ENCODE results near the gene PHLPP2.

PHLPP2 gene

GRCh38 chr16:71727551-71728324, 3.2 kb upstream of the PHLPP2 start:
- H3K4me1 Mint-ChIP-seq, result peaks cover 17% of the 10 kb centered on the region
- peaks cover 35% of the 10 kb centered on the region for H3K36me3 Mint-ChIP-seq
- H3K9me3 Mint-ChIP-seq, result no peaks in the 10 kb centered on the region
- no peak overlapping the region for H3K4me3 Mint-ChIP-seq
- peak overlapping the region; percentile 40 for H3K27ac Mint-ChIP-seq
- no peak for ATAC-seq
- peak in 1 of 2 donors; percentile 41 for DNase-seq (ENCODE audit: low spot score in 2 of 2)

GRCh38 chr16:71726476-71727315, 2.2 kb upstream of the PHLPP2 start:
- Mint-ChIP-seq H3K27ac (no peak overlapping the region), H3K4me1 (peaks cover 21% of the 10 kb centered on the region), H3K9me3 (no peaks in the 10 kb centered on the region), H3K36me3 (peaks cover 25% of the 10 kb centered on the region), H3K4me3 (no peak overlapping the region)
- ATAC-seq (no peak), DNase-seq (ENCODE audit: low spot score in 2 of 2) (no peak)

- peaks cover 6% of the 10 kb centered on the region for H3K36me3 Mint-ChIP-seq
- ATAC-seq, result peak; percentile 88
- H3K27ac Mint-ChIP-seq, result no peak overlapping the region
These were observed 773 bp downstream of the PHLPP2 start for GRCh38 chr16:71723537-71724319.

GRCh38 chr16:71722801-71723536, 1.5 kb downstream of the PHLPP2 start:
- Mint-ChIP-seq H3K36me3 (peaks cover 6% of the 10 kb centered on the region), H3K4me3 (peak overlapping the region; percentile 87), H3K27ac (peak overlapping the region; percentile 74), H3K9me3 (no peaks in the 10 kb centered on the region), H3K4me1 (peaks cover 15% of the 10 kb centered on the region)
- ATAC-seq (peak; percentile 61), DNase-seq (ENCODE audit: low spot score in 2 of 2) (peak; percentile 50 to 84)

More at GRCh38 chr16:71723537-71724319, 773 bp downstream of the PHLPP2 start:
- Mint-ChIP-seq H3K4me3 (peak overlapping the region; percentile 87), H3K9me3 (no peaks in the 10 kb centered on the region), H3K4me1 (peaks cover 15% of the 10 kb centered on the region)
- peak; percentile 77 to 88 for DNase-seq (ENCODE audit: low spot score in 2 of 2)

- ATAC-seq (no peak), DNase-seq (ENCODE audit: low spot score in 2 of 2) (no peak)
- Mint-ChIP-seq H3K27ac (no peak overlapping the region), H3K36me3 (peaks cover 6% of the 10 kb centered on the region), H3K4me3 (no peak overlapping the region), H3K4me1 (peaks cover 15% of the 10 kb centered on the region), H3K9me3 (no peaks in the 10 kb centered on the region)
These were observed 3.3 kb downstream of the PHLPP2 start for GRCh38 chr16:71721066-71721740.

- H3K4me1 Mint-ChIP-seq, result no peaks in the 10 kb centered on the region
- H3K4me3 Mint-ChIP-seq, result no peak overlapping the region
- no peaks in the 10 kb centered on the region for H3K9me3 Mint-ChIP-seq
- no peak for DNase-seq (ENCODE audit: low spot score in 2 of 2)
- H3K27ac Mint-ChIP-seq, result no peak overlapping the region
- ATAC-seq, result no peak
- H3K36me3 Mint-ChIP-seq, result peaks cover 18% of the 10 kb centered on the region
These were observed 12.0 kb downstream of the PHLPP2 start for GRCh38 chr16:71712501-71712900.

GRCh38 chr16:71711789-71712188, 12.7 kb downstream of the PHLPP2 start:
- DNase-seq (ENCODE audit: low spot score in 2 of 2), result no peak
- H3K4me3 Mint-ChIP-seq, result no peak overlapping the region
- peak; percentile 59 for ATAC-seq
- peaks cover 18% of the 10 kb centered on the region for H3K36me3 Mint-ChIP-seq
- no peak overlapping the region for H3K27ac Mint-ChIP-seq
- H3K4me1 Mint-ChIP-seq, result no peaks in the 10 kb centered on the region
- H3K9me3 Mint-ChIP-seq, result no peaks in the 10 kb centered on the region

GRCh38 chr16:71709229-71709781, 15.2 kb downstream of the PHLPP2 start:
- Mint-ChIP-seq H3K4me3 (no peak overlapping the region), H3K4me1 (no peaks in the 10 kb centered on the region), H3K27ac (no peak overlapping the region), H3K36me3 (peaks cover 10% of the 10 kb centered on the region), H3K9me3 (no peaks in the 10 kb centered on the region)
- ATAC-seq (no peak), DNase-seq (ENCODE audit: low spot score in 2 of 2) (no peak)

GRCh38 chr16:71708696-71709095, 15.8 kb downstream of the PHLPP2 start:
- H3K36me3 Mint-ChIP-seq, result peaks cover 6% of the 10 kb centered on the region
- no peak for ATAC-seq
- H3K4me1 Mint-ChIP-seq, result no peaks in the 10 kb centered on the region
- H3K9me3 Mint-ChIP-seq, result no peaks in the 10 kb centered on the region
- no peak overlapping the region for H3K4me3 Mint-ChIP-seq
- no peak for DNase-seq (ENCODE audit: low spot score in 2 of 2)
- no peak overlapping the region for H3K27ac Mint-ChIP-seq

GRCh38 chr16:71707199-71707598, 17.3 kb downstream of the PHLPP2 start:
- no peak for DNase-seq (ENCODE audit: low spot score in 2 of 2)
- H3K9me3 Mint-ChIP-seq, result no peaks in the 10 kb centered on the region

GRCh38 chr16:71706046-71706445, 18.5 kb downstream of the PHLPP2 start:
- ATAC-seq, result no peak
- Mint-ChIP-seq H3K36me3 (peaks cover under 1% of the 10 kb centered on the region), H3K4me3 (no peak overlapping the region)

More at GRCh38 chr16:71707199-71707598, 17.3 kb downstream of the PHLPP2 start:
- ATAC-seq, result no peak
- no peaks in the 10 kb centered on the region for H3K4me1 Mint-ChIP-seq
- H3K36me3 Mint-ChIP-seq, result no peaks in the 10 kb centered on the region
- H3K27ac Mint-ChIP-seq, result no peak overlapping the region
- H3K4me3 Mint-ChIP-seq, result no peak overlapping the region

GRCh38 chr16:71703333-71703732, 21.2 kb downstream of the PHLPP2 start:
- no peaks in the 10 kb centered on the region for H3K9me3 Mint-ChIP-seq
- ATAC-seq (no peak), DNase-seq (ENCODE audit: low spot score in 2 of 2) (no peak)
- H3K4me1 Mint-ChIP-seq, result no peaks in the 10 kb centered on the region
- H3K36me3 Mint-ChIP-seq, result peaks cover 13% of the 10 kb centered on the region
- no peak overlapping the region for H3K27ac Mint-ChIP-seq
- H3K4me3 Mint-ChIP-seq, result no peak overlapping the region

More at GRCh38 chr16:71706046-71706445, 18.5 kb downstream of the PHLPP2 start:
- Mint-ChIP-seq H3K4me1 (no peaks in the 10 kb centered on the region), H3K27ac (no peak overlapping the region), H3K9me3 (no peaks in the 10 kb centered on the region)
- DNase-seq (ENCODE audit: low spot score in 2 of 2), result no peak

GRCh38 chr16:71700831-71701230, 23.7 kb downstream of the PHLPP2 start:
- no peak for DNase-seq (ENCODE audit: low spot score in 2 of 2)
- no peaks in the 10 kb centered on the region for H3K9me3 Mint-ChIP-seq
- H3K4me3 Mint-ChIP-seq, result no peak overlapping the region
- no peak overlapping the region for H3K27ac Mint-ChIP-seq
- H3K36me3 Mint-ChIP-seq, result peaks cover 13% of the 10 kb centered on the region
- no peaks in the 10 kb centered on the region for H3K4me1 Mint-ChIP-seq
- no peak for ATAC-seq

- Mint-ChIP-seq H3K4me1 (no peaks in the 10 kb centered on the region), H3K4me3 (no peak overlapping the region), H3K9me3 (no peaks in the 10 kb centered on the region), H3K27ac (no peak overlapping the region), H3K36me3 (peaks cover 13% of the 10 kb centered on the region)
- ATAC-seq (no peak), DNase-seq (ENCODE audit: low spot score in 2 of 2) (no peak)
These were observed 26.0 kb downstream of the PHLPP2 start for GRCh38 chr16:71698491-71698890.

Measured in stimulated activated effector memory CD8-positive, alpha-beta T cell treated with anti-CD3 and anti-CD28 coated beads, Interleukin-12 subunit alpha, Interleukin-12 subunit beta, amount 100 ng/mL, for 72 hours (primary cell).